Inferior parietal cortex (tissue), 1 donor: ENCODE results near the gene CNBP.
A peak's percentile ranks its signal among the peaks of the same experiment; 100 is the strongest.

Experiments used
- DNase-seq: peaks from one replicate; pipeline ENCODE4 v3.0.0-alpha.2; 2016; ENCODE audit errors: extremely low spot score

The CNBP gene

DNA sequence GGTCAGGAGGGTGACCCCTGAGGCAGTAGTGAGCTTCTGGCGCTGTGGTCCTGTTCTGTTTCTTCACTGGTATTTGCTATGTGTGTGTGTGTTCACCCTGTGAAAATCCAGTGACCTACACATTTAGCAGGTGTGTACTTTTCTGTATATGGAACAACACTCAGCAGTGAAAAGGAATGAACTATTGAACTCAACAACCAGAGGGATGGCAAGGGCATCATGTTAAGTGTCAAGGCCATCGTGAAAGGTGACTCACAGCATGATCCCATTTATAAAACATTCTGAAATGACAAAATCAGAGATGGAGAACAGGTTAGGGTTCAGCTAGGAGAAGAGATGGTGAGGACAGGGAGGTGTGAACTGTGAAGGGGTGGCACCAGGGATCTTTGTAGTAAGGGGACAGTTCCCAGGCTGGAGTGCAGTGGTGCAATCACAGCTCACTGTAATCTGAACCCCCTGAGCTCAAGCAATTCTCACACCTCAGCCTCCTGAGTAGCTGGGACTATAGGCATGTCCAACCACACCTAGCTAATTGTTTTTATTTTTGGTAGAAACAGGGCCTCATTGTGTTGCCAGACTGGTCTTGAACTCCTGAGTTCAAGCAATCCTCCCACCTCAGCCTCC lies 52.1 kb downstream of the CNBP start:
- no peak for DNase-seq

DNA sequence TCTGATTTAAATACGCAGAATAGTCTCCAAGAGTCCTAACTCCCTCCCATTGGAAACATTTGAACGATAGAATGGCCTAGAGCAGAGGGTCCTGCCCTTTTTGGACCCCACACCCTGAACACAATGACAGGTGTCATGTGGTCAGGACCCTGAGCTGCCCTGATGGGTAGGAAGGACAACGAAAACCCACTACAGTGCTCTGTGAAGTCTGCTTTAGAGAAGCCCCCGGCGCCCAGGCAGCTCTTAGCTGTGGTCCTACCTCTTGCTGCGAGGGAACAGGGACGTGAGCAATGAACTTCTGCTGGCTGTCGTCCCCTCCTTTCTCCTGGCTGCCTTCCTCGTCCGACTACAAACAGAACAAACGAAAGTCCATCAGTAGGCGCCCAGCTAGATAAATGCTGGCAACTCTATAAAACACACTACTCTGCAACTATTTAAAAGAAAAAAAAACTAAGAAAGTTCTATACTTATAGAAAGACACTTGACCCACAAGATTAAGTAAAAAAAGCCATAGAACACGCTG lies 53.3 kb downstream of the CNBP start:
- no peak for DNase-seq

DNA sequence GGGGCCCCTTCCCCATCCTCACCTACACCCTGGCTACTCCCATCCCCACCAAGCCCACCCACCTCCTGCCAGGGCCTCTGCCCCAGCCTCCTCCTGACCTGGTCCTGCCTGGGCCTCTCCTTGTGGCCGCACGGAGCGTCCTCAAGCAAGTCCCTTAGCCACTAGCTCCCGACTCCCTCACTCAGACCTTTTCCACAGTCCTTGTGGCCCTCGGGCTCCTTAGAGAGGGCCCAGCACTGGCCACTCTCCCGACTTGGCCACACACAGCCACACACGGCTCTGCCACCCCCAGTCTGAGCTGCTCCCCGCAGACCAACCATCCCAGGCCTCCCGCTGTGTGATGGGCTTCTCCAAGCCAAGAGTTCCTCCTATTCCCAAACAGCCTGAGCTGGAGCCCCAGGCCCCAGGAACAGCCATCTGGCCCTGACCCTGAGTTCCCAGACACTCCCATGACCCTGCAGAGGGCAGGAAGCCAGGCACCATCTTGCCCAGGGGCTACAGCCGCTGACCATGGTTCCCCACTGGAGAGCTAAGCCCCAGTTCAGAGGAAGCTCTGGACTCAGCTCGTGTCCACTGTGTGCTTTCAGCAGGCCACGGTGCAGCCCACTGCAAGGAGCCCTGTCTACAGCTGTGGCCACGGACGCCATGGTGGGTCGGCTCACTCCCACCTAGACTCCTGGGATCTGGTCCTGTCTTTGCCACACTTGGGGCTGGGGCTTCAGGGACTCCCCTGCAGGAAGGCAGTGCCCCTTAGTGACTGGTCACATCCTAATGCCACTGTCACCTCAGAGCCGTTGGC lies 55.1 kb downstream of the CNBP start:
- no peak for DNase-seq

DNA sequence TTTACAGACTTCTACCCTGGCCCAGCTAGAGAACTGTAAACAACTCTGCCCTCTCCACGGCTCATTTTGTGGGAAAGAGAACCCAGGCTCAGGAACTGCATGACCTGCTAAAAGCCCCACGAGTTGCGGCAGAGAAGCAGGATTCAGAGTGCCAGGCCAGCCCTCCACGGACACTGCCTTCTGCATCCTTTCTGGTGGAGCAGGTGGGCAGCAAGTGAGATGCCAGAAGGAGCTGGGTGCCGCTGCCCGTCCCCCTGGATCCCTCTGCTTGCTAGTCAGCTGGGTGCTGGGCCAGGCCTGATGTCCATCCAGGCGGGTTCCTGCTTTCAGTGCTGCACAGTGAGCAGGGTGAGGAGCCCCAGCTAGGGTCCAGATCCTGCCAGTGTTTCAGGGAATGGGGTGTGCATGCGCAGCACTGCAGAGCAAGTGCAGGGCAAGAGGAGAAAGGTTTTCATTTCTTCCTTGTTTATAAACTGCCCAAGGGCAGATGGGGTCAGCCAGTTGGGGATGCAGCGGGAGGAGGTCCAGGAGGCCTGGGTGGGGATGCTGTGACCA lies 56.9 kb downstream of the CNBP start:
- DNase-seq = no peak

DNA sequence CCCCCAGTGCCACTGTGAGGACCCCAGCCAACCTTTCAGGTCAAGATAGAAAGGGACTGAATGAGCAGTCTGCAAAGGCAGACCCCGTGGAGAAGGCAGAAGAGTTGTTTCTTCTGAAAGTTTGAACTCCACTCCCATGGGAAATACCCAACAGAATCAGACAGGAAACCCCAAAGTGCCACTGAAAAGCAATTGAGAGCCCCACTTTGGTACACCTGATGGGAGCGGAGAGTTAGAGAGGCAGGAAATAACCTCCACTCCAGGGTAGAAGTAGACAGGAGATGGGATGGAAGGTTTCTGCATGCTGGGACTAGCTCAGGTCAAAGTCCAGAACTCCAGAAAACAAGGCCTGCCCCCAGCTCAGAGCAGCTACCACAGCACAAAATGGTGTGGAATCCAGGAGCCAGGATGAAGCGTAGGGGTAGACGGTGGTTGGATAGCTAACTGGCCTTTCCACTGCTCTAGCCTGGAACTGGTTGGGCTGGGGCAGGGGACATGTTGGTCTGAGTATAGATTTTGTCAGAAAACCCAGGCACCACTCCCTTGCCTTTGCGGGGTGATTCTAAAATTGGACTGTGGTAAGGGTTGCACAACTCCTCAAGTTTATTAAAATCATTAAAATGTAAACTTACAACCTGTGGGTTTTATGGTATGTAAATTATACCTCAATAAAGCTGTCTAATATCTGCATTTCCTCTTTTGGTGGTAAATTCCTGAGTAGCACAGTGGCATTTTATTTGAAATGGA lies 60.2 kb downstream of the CNBP start:
- no peak for DNase-seq

DNA sequence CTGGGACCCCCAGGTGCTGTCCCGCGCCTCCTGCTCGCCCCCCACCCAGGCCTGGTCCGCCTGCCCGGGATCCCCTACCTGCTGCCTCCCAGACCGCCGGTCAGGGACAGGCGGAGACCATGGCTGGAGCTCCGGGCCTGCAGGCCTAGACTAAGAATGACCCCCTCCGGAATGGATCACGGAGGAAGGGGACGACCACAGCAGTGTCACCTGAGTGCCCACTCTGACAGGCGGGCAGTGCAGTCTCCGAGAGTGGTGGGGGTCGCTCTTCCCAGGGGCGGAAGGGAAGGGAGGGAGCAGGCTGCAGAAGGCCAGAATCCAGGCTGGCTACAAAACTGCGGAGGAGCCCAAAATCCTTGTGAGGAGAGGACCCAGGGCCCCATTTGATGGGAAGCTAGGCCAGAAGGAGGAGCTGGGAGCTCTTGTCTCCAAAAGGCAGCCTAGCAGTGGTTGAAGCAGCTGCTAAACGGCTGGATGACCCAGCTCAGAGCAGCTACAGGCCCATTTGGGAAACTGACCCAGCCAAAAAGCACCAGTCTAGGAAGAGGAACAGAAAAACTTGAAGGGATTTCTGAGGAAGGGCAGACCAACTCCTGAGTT lies 61.2 kb downstream of the CNBP start:
- DNase-seq = no peak

DNA sequence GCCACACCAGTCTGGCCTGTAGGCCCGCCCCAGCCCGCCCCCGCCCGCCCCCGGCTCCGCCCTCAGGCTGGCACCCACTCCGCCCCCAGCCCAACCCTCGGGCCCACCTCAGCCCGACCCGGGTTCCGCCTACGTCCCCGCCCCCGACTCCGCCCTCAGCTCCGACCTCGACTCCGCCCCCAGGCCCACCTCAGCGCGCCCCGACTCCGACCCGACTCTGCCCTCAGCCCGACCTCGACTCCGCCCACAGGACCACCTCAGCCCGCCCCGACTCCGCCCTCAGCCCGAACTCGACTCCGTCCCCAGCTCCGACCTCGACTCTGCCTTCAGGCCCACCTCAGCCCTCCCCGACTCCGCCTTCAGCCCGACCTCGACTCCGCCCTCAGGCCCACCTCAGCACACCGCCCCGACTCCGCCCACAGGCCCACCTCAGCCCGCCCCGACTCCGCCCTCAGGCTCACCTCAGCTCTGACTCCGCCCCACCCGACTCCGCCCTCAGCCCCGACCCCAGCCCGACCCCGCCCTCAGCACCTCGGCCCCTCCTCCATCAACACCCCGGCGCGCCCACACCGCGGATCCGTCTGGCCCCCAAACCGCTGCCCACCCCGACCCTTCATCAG lies 61.8 kb downstream of the CNBP start, which contains the start of gene RAB43:
Gene RAB43, minus strand, starts transcription at position 13 of the 620 bp plus-strand sequence. CDS start 315 bp downstream, outside the sequence.
- no peak for DNase-seq

DNA sequence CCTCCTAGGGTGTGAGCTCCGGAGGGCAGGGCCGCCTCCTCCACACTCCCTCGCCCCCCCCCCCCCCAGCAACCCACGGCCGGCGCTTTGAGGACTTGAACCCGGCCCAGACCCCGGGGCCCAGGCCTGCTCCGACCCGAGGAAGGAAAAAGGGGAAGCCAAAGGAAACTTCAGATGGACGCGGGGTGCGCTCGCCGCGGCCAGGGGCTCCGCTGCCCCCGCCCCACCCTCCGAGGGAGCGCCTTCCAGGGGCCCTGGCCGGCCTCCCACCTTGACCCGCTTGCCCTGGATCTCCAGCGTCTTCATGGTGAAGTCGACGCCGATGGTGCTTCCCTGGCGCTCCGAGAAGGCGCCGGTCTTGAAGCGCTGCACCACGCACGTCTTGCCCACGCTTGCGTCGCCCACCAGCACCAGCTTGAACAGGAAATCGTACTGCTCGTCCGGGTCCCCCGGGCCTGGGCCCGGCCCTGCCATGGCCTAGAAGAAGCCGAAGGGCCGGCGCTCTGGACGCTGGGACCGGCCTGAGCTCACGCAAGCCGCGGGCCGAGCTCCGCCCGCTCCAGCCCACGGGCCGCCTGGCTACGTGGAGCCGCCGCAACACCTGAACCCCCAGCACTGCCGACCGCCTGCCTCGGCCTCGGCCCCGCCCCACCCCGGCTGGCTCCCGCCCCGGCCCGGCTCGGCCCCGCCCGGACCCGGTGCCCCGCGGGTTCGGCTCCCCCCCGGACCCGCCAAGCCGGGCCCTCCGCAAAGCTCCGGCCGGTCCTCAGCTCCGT lies 62.5 kb downstream of the CNBP start:
- DNase-seq = no peak

DNA sequence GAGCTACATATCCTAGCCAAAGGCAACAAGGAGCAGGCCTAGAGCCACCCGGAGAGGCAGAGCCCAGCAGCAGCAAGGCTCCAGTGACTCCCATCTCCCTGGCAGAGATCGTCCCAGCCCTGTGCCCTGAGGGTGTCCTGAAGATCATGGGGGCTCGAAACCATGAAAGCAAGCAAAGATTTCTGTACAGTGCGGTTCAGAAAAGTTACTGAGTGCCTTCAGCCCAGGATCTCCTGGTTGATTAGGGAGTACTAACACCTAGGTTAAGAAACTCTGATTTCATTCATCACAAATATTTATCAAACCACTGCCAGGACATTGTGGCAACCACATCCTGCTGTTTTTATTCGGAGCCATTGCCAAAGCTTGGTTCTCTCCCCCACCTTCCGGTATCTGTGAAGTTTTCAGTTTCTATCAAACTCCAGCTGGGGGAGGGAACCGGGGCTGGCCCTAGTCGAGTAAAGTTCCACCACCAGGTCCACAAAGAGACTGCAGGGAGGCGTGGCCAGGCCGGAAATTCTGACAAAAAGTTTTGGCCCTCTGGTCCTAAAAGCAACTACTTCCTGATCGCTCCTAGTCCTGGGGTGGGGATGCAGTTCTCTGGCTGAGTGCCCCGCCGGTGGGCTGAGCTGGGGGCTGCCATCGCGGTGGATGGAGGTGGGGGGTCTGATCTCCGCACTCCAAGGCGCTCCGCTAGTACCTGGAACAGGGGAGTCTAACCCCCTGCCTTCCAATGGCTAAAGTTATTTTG lies 63.3 kb downstream of the CNBP start:
- DNase-seq = peak; percentile 35

DNA sequence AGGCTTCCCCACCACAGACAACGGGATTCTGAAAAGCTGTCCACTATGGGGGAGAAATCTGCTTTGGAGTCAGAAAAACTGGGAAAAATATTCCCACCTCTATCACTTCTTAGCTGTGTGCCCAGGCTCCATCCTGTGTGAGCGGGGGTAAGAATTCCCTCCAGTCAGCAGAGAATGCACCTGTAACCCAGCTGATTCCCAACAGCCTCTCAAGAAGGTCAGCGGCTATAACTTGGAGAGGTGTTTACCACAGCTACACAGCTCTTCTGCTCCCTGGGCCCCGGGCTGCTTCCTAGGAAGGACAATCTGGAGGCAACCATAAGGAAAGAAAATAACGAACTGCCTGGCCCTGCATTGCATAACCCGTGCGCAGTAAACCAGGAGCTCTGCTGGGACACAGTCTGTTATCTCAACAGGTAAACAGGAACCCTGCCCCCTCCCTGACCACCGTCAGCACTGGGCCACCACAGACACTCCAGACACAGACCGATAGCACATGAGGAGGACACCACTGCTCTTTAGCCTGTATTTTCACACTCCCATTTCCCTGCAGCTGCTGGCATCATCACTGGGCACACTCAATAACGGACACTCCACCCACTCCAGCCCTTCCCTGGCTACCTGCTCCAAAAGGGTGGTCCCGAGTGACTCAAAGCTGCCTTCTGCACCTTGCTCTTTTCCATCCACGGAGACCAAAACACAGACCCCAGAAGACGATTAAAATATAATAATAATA lies 64.2 kb downstream of the CNBP start:
- no peak for DNase-seq

DNA sequence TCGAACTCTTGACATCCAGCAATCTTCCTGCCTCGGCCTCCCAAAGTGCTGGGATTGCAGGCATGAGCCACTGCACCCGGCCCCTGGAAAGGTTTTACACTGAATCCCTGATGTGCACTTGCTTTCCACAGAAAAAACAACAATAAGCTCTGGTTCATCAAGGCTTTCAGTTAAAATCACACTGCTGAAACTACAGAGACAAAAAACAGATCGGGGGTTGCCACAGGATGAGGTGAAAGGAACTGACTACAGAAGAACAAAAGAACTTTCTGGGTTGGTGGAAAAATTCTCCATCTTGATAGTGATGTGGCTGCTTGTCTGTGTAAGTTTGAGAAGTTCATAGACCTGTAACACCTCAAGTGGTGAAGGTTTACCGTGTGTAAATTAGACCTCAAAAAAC lies 65.0 kb downstream of the CNBP start:
- no peak for DNase-seq
